Neural cell (in vitro differentiated cells): ENCODE measurements around the gene SLC35A2. TPM values are rescaled to one million over a fixed set of nuclear protein-coding genes. Genes with fewer than 3 reads are reported as not detected.
"Not testable (repeated sequence)": the region's sequence is repeated elsewhere in the genome, so short reads cannot be mapped to it uniquely, and the experiment has no call there.

Experiments used
- H2AFZ ChIP-seq: fragments of 200-600, 300-800 bp; sonication (generic), shearing (Covaris generic); 2 replicates; pipeline ENCODE4 v1.6.0; 2014; ENCODE audit warnings: low read depth, mild to moderate bottlenecking, antibody characterized with exemption, low read length, moderate library complexity
- H3F3A ChIP-seq: fragments of 200-600 bp; shearing (Covaris generic); 2 replicates; pipeline ENCODE4 v1.6.1; 2016; ENCODE audit warnings: mild to moderate bottlenecking, moderate library complexity, mixed read lengths, antibody characterized with exemption, low read length; ENCODE audit not compliant: insufficient read depth, poor library complexity, severe bottlenecking
- H3K27ac ChIP-seq: fragments of 200-600, 300-800 bp; sonication (generic), shearing (Covaris generic); 2 replicates; pipeline ENCODE4 v1.5.1; 2014; ENCODE audit warnings: mild to moderate bottlenecking, low read length, moderate library complexity
- H3K27me3 ChIP-seq: fragments of 300-800, 200-600 bp; sonication (generic), shearing (Covaris generic); 2 replicates; pipeline ENCODE4 v1.6.0; 2014; ENCODE audit warnings: mild to moderate bottlenecking, low read depth, low read length, moderate library complexity; ENCODE audit not compliant: insufficient read depth
- H3K36me3 ChIP-seq: fragments of 300-800, 200-600 bp; sonication (generic), shearing (Covaris generic); 2 replicates; pipeline ENCODE4 v1.5.1; 2014; ENCODE audit warnings: mild to moderate bottlenecking, antibody characterized with exemption, low read length, moderate library complexity; ENCODE audit not compliant: insufficient read depth
- H3K4me2 ChIP-seq: fragments of 300-800, 200-600 bp; sonication (generic), shearing (Covaris generic); 2 replicates; pipeline ENCODE4 v1.6.0; 2014; ENCODE audit warnings: mild to moderate bottlenecking, low read length
- H3K4me3 ChIP-seq: fragments of 300-800, 200-600 bp; sonication (generic), shearing (Covaris generic); 2 replicates; pipeline ENCODE4 v1.5.1; 2014; ENCODE audit warnings: mild to moderate bottlenecking, low read length, moderate library complexity
- H3K79me2 ChIP-seq: fragments of 200-600 bp; shearing (Covaris generic); replicated peaks from 2 replicates; pipeline ENCODE4 v1.6.0; 2014; ENCODE audit warnings: mild to moderate bottlenecking, low read length, moderate library complexity; ENCODE audit not compliant: insufficient read depth
- H3K9ac ChIP-seq: fragments of 300-800, 200-600 bp; sonication (generic), shearing (Covaris generic); 2 replicates; pipeline ENCODE4 v1.6.1; 2016; ENCODE audit warnings: mild to moderate bottlenecking, low read length, mixed read lengths
- H3K9me2 ChIP-seq: fragments of 200-600 bp; shearing (Covaris generic); 2 replicates; pipeline ENCODE4 v1.6.1; 2016; ENCODE audit warnings: mild to moderate bottlenecking, low read length, mixed read lengths; ENCODE audit not compliant: insufficient read depth
- H3K9me3 ChIP-seq: fragments of 200-600, 300-800 bp; sonication (generic), shearing (Covaris generic); 2 replicates; pipeline ENCODE4 v1.6.1; 2016; ENCODE audit warnings: mild to moderate bottlenecking, mixed run types, low read length, moderate library complexity, mixed read lengths
- H4K20me1 ChIP-seq: fragments of 200-600 bp; shearing (Covaris generic); 2 replicates; pipeline ENCODE4 v1.6.1; 2016; ENCODE audit warnings: mild to moderate bottlenecking, mixed run types; ENCODE audit not compliant: insufficient read depth
- EP300 ChIP-seq: fragments of 450-650 bp; conservative IDR thresholded peaks from 2 replicates; pipeline ENCODE4 v1.6.1; 2014; ENCODE audit warnings: antibody characterized with exemption, mild to moderate bottlenecking, moderate library complexity; ENCODE audit not compliant: poor library complexity, severe bottlenecking
- EZH2 ChIP-seq: fragments of 200-600, 300-800 bp; shearing (Covaris generic), sonication (generic); IDR thresholded peaks from 2 replicates; pipeline ENCODE4 v1.6.1; 2014; ENCODE audit warnings: antibody characterized with exemption, low read length, borderline replicate concordance, mild to moderate bottlenecking; ENCODE audit not compliant: insufficient read depth, poor library complexity, severe bottlenecking
- MXI1 ChIP-seq: fragments of 450-650 bp; conservative IDR thresholded peaks from 2 replicates; pipeline ENCODE4 v1.6.1; 2014; ENCODE audit warnings: antibody characterized with exemption, mild to moderate bottlenecking; ENCODE audit not compliant: poor library complexity, severe bottlenecking
- POLR2AphosphoS5 ChIP-seq: IDR thresholded peaks from 2 replicates; pipeline ENCODE4 v1.6.1; 2012
- RAD21 ChIP-seq: fragments of 450-650 bp; conservative IDR thresholded peaks from 2 replicates; pipeline ENCODE4 v1.6.1; 2014; ENCODE audit warnings: antibody characterized with exemption, mild to moderate bottlenecking, moderate library complexity
- SMC3 ChIP-seq: fragments of 450-650 bp; conservative IDR thresholded peaks from 2 replicates; pipeline ENCODE4 v1.6.1; 2014; ENCODE audit warnings: antibody characterized with exemption, mild to moderate bottlenecking, moderate library complexity; ENCODE audit not compliant: poor library complexity
- TAF1 ChIP-seq: IDR thresholded peaks from 2 replicates; pipeline ENCODE4 v1.6.1; 2012; ENCODE audit warnings: low read depth
- polyA plus RNA-seq: library from polyadenylated mRNA; depleted of rRNA; stranded (reverse); fragments of >200 nt; gene quantifications from 2 replicates; pipeline ENCODE4 v1.2.3, GENCODE V29; 2014
- TF ChIP-seq, protein P1 (sequence below): IDR thresholded peaks from 2 replicates; pipeline ENCODE4 v1.6.1; 2012; ENCODE audit warnings: borderline replicate concordance
- TF ChIP-seq, protein P2 (sequence below): fragments of 450-650 bp; IDR thresholded peaks from 2 replicates; pipeline ENCODE4 v1.5.1; 2014; ENCODE audit warnings: antibody characterized with exemption, mild to moderate bottlenecking, moderate library complexity; ENCODE audit not compliant: poor library complexity, severe bottlenecking

Gene SLC35A2
- polyA plus RNA-seq, 1 donor from 2014 or later = 20.7 TPM

DNA sequence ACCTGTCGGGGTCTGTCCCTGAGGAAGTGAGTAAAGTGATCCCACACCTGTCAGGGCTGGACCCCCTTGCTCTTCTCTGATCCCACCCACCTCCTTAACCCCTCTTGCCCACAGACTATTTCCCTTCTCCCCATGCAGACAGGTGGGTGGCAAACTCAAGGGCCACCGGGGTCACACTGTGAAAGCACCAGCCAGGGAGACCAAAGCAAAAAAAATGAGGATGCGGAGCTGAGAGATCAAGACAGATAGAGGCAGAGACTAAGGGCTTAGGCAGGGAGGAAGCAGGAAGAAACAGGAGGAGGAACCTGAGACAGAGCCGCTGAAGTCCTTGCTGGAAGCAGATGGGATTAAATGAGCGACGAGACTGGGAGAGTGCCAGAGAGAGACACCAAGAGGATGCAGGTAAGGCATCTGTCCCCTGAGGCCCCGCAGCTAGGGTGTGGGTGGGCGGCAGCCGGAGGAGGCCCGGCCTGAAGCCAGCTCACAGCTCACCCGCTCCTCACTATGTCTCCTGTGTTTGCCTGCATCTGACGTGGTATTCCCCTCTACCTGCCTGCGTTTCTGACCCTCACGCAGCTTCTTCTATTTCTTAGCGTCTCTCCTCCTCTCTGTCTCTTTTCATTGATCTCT lies 21.0 kb downstream of the SLC35A2 start:
- H3K27me3 ChIP-seq = no peaks in the 10 kb centered on the region
- peak overlapping the region; percentile 55 for H3K9ac ChIP-seq
- H3K9me2 ChIP-seq = no peaks in the 10 kb centered on the region
- no peaks in the 10 kb centered on the region for H4K20me1 ChIP-seq
- H2AFZ ChIP-seq = no peak overlapping the region
- no peaks in the 10 kb centered on the region for H3K36me3 ChIP-seq
- H3K9me3 ChIP-seq = no peaks in the 10 kb centered on the region
- no peaks in the 10 kb centered on the region for H3F3A ChIP-seq
- H3K4me3 ChIP-seq = peak overlapping the region; percentile 63
- peaks cover 6% of the 10 kb centered on the region for H3K79me2 ChIP-seq
- H3K27ac ChIP-seq = no peak overlapping the region
- H3K4me2 ChIP-seq = no peak overlapping the region
- TF ChIP-seq SMC3 (no peak), EZH2 (no peak), EP300 (no peak), POLR2AphosphoS5 (no peak), RAD21 (no peak), MXI1 (no peak), TAF1 (no peak)
- TF ChIP-seq, protein P1, sequence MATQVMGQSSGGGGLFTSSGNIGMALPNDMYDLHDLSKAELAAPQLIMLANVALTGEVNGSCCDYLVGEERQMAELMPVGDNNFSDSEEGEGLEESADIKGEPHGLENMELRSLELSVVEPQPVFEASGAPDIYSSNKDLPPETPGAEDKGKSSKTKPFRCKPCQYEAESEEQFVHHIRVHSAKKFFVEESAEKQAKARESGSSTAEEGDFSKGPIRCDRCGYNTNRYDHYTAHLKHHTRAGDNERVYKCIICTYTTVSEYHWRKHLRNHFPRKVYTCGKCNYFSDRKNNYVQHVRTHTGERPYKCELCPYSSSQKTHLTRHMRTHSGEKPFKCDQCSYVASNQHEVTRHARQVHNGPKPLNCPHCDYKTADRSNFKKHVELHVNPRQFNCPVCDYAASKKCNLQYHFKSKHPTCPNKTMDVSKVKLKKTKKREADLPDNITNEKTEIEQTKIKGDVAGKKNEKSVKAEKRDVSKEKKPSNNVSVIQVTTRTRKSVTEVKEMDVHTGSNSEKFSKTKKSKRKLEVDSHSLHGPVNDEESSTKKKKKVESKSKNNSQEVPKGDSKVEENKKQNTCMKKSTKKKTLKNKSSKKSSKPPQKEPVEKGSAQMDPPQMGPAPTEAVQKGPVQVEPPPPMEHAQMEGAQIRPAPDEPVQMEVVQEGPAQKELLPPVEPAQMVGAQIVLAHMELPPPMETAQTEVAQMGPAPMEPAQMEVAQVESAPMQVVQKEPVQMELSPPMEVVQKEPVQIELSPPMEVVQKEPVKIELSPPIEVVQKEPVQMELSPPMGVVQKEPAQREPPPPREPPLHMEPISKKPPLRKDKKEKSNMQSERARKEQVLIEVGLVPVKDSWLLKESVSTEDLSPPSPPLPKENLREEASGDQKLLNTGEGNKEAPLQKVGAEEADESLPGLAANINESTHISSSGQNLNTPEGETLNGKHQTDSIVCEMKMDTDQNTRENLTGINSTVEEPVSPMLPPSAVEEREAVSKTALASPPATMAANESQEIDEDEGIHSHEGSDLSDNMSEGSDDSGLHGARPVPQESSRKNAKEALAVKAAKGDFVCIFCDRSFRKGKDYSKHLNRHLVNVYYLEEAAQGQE = no peak
- TF ChIP-seq, protein P2, sequence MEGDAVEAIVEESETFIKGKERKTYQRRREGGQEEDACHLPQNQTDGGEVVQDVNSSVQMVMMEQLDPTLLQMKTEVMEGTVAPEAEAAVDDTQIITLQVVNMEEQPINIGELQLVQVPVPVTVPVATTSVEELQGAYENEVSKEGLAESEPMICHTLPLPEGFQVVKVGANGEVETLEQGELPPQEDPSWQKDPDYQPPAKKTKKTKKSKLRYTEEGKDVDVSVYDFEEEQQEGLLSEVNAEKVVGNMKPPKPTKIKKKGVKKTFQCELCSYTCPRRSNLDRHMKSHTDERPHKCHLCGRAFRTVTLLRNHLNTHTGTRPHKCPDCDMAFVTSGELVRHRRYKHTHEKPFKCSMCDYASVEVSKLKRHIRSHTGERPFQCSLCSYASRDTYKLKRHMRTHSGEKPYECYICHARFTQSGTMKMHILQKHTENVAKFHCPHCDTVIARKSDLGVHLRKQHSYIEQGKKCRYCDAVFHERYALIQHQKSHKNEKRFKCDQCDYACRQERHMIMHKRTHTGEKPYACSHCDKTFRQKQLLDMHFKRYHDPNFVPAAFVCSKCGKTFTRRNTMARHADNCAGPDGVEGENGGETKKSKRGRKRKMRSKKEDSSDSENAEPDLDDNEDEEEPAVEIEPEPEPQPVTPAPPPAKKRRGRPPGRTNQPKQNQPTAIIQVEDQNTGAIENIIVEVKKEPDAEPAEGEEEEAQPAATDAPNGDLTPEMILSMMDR = no peak

DNA sequence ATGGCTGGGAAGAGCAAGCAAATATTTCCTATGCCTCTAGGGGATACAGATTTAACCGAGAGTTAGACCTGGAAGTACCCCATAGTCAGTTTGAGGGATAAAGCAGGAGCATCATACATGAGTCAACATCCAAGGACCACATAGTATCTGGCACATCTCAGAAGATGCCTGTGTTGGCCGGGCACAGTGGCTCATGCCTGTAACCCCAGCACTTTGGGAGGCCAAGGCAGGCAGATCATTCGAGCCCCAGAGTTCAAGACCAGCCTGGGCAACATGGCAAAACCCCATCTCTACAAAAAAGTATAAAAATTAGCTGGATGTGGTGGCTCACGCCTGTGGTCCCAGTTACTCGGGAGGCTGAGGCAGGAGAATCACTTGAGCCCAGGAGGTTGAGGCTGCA lies 24.9 kb downstream of the SLC35A2 start:
- not testable (repeated sequence) for H3K4me2 ChIP-seq, H3K27me3 ChIP-seq, H3K9me3 ChIP-seq

DNA sequence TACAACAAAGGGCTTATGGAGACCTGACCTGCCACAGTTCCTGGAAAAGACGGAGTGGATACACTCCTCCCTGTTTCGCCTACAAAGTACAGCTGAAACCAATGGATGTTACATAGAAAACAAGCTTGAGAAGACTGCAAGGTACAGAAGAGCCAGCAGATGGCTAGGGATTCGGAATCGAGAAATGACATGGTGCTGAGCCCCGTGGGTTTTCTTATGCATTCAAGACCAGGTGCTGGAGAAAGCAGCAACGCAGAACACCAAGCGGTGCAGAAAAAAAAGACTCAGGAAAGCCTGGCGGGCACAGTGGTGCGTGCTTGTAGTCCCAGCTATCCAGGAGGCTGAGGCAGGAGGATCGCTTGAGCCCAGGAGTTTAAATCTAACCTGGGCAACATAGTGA lies 27.7 kb downstream of the SLC35A2 start:
- no peaks in the 10 kb centered on the region for H3K9me3 ChIP-seq
- no peaks in the 10 kb centered on the region for H4K20me1 ChIP-seq
- no peak overlapping the region for H2AFZ ChIP-seq
- TF ChIP-seq, protein P2 = no peak
- TF ChIP-seq, protein P1 = no peak
- no peak for TF ChIP-seq POLR2AphosphoS5
- no peak for TF ChIP-seq TAF1
- no peak for TF ChIP-seq SMC3
- no peak for TF ChIP-seq RAD21
- H3K27me3 ChIP-seq = no peaks in the 10 kb centered on the region
- H3K36me3 ChIP-seq = no peaks in the 10 kb centered on the region
- H3K4me2 ChIP-seq = no peak overlapping the region
- H3K9ac ChIP-seq = no peak overlapping the region
- no peaks in the 10 kb centered on the region for H3K79me2 ChIP-seq
- H3K4me3 ChIP-seq = no peak overlapping the region
- H3F3A ChIP-seq = no peaks in the 10 kb centered on the region
- H3K27ac ChIP-seq = no peak overlapping the region
- no peaks in the 10 kb centered on the region for H3K9me2 ChIP-seq

More for the DNA sequence above, 24.9 kb downstream of the SLC35A2 start:
- H2AFZ ChIP-seq, H4K20me1 ChIP-seq, H3K4me3 ChIP-seq, H3K9me2 ChIP-seq, H3K79me2 ChIP-seq, H3K27ac ChIP-seq, H3F3A ChIP-seq, H3K9ac ChIP-seq, H3K36me3 ChIP-seq: not testable (repeated sequence)
